ENCODE measurements around the gene SLC2A13.
A peak's percentile ranks its signal among the peaks of the same experiment; 100 is the strongest.
"Not testable (repeated sequence)": the region's sequence is repeated elsewhere in the genome, so short reads cannot be mapped to it uniquely, and the experiment has no call there.

The SLC2A13 gene

GRCh38 chr12:39830852-39831520 is 274.9 kb downstream of the SLC2A13 start:
- Histone ChIP-seq H3K9me3 (ENCODE audit: control insufficient read depth, low read length) (no peaks in the 10 kb centered on the region), H3K9ac (ENCODE audit: low read length) (no peak overlapping the region), H3K4me1 (ENCODE audit: control insufficient read depth, insufficient read depth, low read length) (peaks cover 4% of the 10 kb centered on the region), H3K27me3 (replicated peaks; ENCODE audit: control insufficient read depth, insufficient read depth, low read length) (no peaks in the 10 kb centered on the region), H3K36me3 (ENCODE audit: control insufficient read depth, insufficient read depth, low read length, severe bottlenecking) (no peaks in the 10 kb centered on the region), H3K4me3 (ENCODE audit: low read length) (no peak overlapping the region)
- DNase-seq (ENCODE audit: low read depth) = peak; percentile 31

- Histone ChIP-seq H3K4me3 (ENCODE audit: low read length) (no peak overlapping the region), H3K9ac (ENCODE audit: low read length) (no peak overlapping the region), H3K4me1 (ENCODE audit: control insufficient read depth, insufficient read depth, low read length) (peaks cover 7% of the 10 kb centered on the region), H3K27me3 (replicated peaks; ENCODE audit: control insufficient read depth, insufficient read depth, low read length) (no peaks in the 10 kb centered on the region), H3K36me3 (ENCODE audit: control insufficient read depth, insufficient read depth, low read length, severe bottlenecking) (no peaks in the 10 kb centered on the region), H3K9me3 (ENCODE audit: control insufficient read depth, low read length) (no peaks in the 10 kb centered on the region)
- DNase-seq (ENCODE audit: low read depth) = no peak
These were observed 275.7 kb downstream of the SLC2A13 start for GRCh38 chr12:39830171-39830570.

- H3K4me1 ChIP-seq (ENCODE audit: control insufficient read depth, insufficient read depth, low read length) = peaks cover 13% of the 10 kb centered on the region
- peak; percentile 46 for DNase-seq (ENCODE audit: low read depth)
- H3K9ac ChIP-seq (ENCODE audit: low read length) = peak overlapping the region; percentile 23
- no peaks in the 10 kb centered on the region for H3K27me3 ChIP-seq (replicated peaks; ENCODE audit: control insufficient read depth, insufficient read depth, low read length)
- no peaks in the 10 kb centered on the region for H3K36me3 ChIP-seq (ENCODE audit: control insufficient read depth, insufficient read depth, low read length, severe bottlenecking)
- H3K4me3 ChIP-seq (ENCODE audit: low read length) = peak overlapping the region; percentile 9
- no peaks in the 10 kb centered on the region for H3K9me3 ChIP-seq (ENCODE audit: control insufficient read depth, low read length)
These were observed 281.2 kb downstream of the SLC2A13 start for GRCh38 chr12:39824505-39825212.

GRCh38 chr12:39816671-39817185 is 289.2 kb downstream of the SLC2A13 start:
- peaks cover 18% of the 10 kb centered on the region for H3K4me1 ChIP-seq (ENCODE audit: control insufficient read depth, insufficient read depth, low read length)
- no peak overlapping the region for H3K4me3 ChIP-seq (ENCODE audit: low read length)
- no peak for DNase-seq (ENCODE audit: low read depth)
- no peaks in the 10 kb centered on the region for H3K27me3 ChIP-seq (replicated peaks; ENCODE audit: control insufficient read depth, insufficient read depth, low read length)
- H3K36me3 ChIP-seq (ENCODE audit: control insufficient read depth, insufficient read depth, low read length, severe bottlenecking) = no peaks in the 10 kb centered on the region
- H3K9me3 ChIP-seq (ENCODE audit: control insufficient read depth, low read length) = no peaks in the 10 kb centered on the region
- H3K9ac ChIP-seq (ENCODE audit: low read length) = no peak overlapping the region

GRCh38 chr12:39815746-39816145 is 290.1 kb downstream of the SLC2A13 start:
- H3K4me1 ChIP-seq (ENCODE audit: control insufficient read depth, insufficient read depth, low read length) = peaks cover 18% of the 10 kb centered on the region
- no peaks in the 10 kb centered on the region for H3K27me3 ChIP-seq (replicated peaks; ENCODE audit: control insufficient read depth, insufficient read depth, low read length)
- H3K36me3 ChIP-seq (ENCODE audit: control insufficient read depth, insufficient read depth, low read length, severe bottlenecking) = no peaks in the 10 kb centered on the region

GRCh38 chr12:39814626-39815025 is 291.3 kb downstream of the SLC2A13 start:
- Histone ChIP-seq H3K4me3 (ENCODE audit: low read length) (no peak overlapping the region), H3K4me1 (ENCODE audit: control insufficient read depth, insufficient read depth, low read length) (peaks cover 18% of the 10 kb centered on the region), H3K36me3 (ENCODE audit: control insufficient read depth, insufficient read depth, low read length, severe bottlenecking) (no peaks in the 10 kb centered on the region), H3K9me3 (ENCODE audit: control insufficient read depth, low read length) (peaks cover 7% of the 10 kb centered on the region), H3K9ac (ENCODE audit: low read length) (no peak overlapping the region), H3K27me3 (replicated peaks; ENCODE audit: control insufficient read depth, insufficient read depth, low read length) (no peaks in the 10 kb centered on the region)
- no peak for DNase-seq (ENCODE audit: low read depth)

More at GRCh38 chr12:39815746-39816145, 290.1 kb downstream of the SLC2A13 start:
- Histone ChIP-seq H3K9me3 (ENCODE audit: control insufficient read depth, low read length) (no peaks in the 10 kb centered on the region), H3K4me3 (ENCODE audit: low read length) (no peak overlapping the region), H3K9ac (ENCODE audit: low read length) (no peak overlapping the region)
- DNase-seq (ENCODE audit: low read depth) = no peak

- H3K9ac ChIP-seq (ENCODE audit: low read length) = peak overlapping the region; percentile 41
- H3K27me3 ChIP-seq (replicated peaks; ENCODE audit: control insufficient read depth, insufficient read depth, low read length) = no peaks in the 10 kb centered on the region
- peaks cover 18% of the 10 kb centered on the region for H3K4me1 ChIP-seq (ENCODE audit: control insufficient read depth, insufficient read depth, low read length)
- H3K4me3 ChIP-seq (ENCODE audit: low read length) = peak overlapping the region; percentile 50
- no peaks in the 10 kb centered on the region for H3K36me3 ChIP-seq (ENCODE audit: control insufficient read depth, insufficient read depth, low read length, severe bottlenecking)
- peaks cover 7% of the 10 kb centered on the region for H3K9me3 ChIP-seq (ENCODE audit: control insufficient read depth, low read length)
- peak; percentile 64 for DNase-seq (ENCODE audit: low read depth)
These were observed 292.1 kb downstream of the SLC2A13 start for GRCh38 chr12:39813776-39814175.

- not testable (repeated sequence) for H3K36me3 ChIP-seq (ENCODE audit: control insufficient read depth, insufficient read depth, low read length, severe bottlenecking); H3K9ac ChIP-seq (ENCODE audit: low read length); DNase-seq (ENCODE audit: low read depth); H3K9me3 ChIP-seq (ENCODE audit: control insufficient read depth, low read length); H3K27me3 ChIP-seq (replicated peaks; ENCODE audit: control insufficient read depth, insufficient read depth, low read length); H3K4me3 ChIP-seq (ENCODE audit: low read length)
- peaks cover 18% of the 10 kb centered on the region for H3K4me1 ChIP-seq (ENCODE audit: control insufficient read depth, insufficient read depth, low read length)
These were observed 293.4 kb downstream of the SLC2A13 start for GRCh38 chr12:39812456-39812855.

- no peak for DNase-seq (ENCODE audit: low read depth)
- peaks cover 7% of the 10 kb centered on the region for H3K9me3 ChIP-seq (ENCODE audit: control insufficient read depth, low read length)
- H3K36me3 ChIP-seq (ENCODE audit: control insufficient read depth, insufficient read depth, low read length, severe bottlenecking) = no peaks in the 10 kb centered on the region
- H3K27me3 ChIP-seq (replicated peaks; ENCODE audit: control insufficient read depth, insufficient read depth, low read length) = no peaks in the 10 kb centered on the region
- no peak overlapping the region for H3K9ac ChIP-seq (ENCODE audit: low read length)
- no peak overlapping the region for H3K4me3 ChIP-seq (ENCODE audit: low read length)
- H3K4me1 ChIP-seq (ENCODE audit: control insufficient read depth, insufficient read depth, low read length) = peaks cover 2% of the 10 kb centered on the region
These were observed 298.8 kb downstream of the SLC2A13 start for GRCh38 chr12:39807043-39807442.

- Histone ChIP-seq H3K36me3 (ENCODE audit: control insufficient read depth, insufficient read depth, low read length, severe bottlenecking) (no peaks in the 10 kb centered on the region), H3K9ac (ENCODE audit: low read length) (no peak overlapping the region)
These were observed 300.2 kb downstream of the SLC2A13 start for GRCh38 chr12:39805651-39806050.

GRCh38 chr12:39804898-39805297 is 301.0 kb downstream of the SLC2A13 start:
- Histone ChIP-seq H3K27me3 (replicated peaks; ENCODE audit: control insufficient read depth, insufficient read depth, low read length) (no peaks in the 10 kb centered on the region), H3K4me3 (ENCODE audit: low read length) (no peak overlapping the region), H3K4me1 (ENCODE audit: control insufficient read depth, insufficient read depth, low read length) (peaks cover 2% of the 10 kb centered on the region), H3K36me3 (ENCODE audit: control insufficient read depth, insufficient read depth, low read length, severe bottlenecking) (no peaks in the 10 kb centered on the region), H3K9ac (ENCODE audit: low read length) (no peak overlapping the region), H3K9me3 (ENCODE audit: control insufficient read depth, low read length) (no peaks in the 10 kb centered on the region)
- DNase-seq (ENCODE audit: low read depth) = no peak

More at GRCh38 chr12:39805651-39806050, 300.2 kb downstream of the SLC2A13 start:
- H3K27me3 ChIP-seq (replicated peaks; ENCODE audit: control insufficient read depth, insufficient read depth, low read length) = no peaks in the 10 kb centered on the region
- no peak overlapping the region for H3K4me3 ChIP-seq (ENCODE audit: low read length)
- peaks cover 2% of the 10 kb centered on the region for H3K4me1 ChIP-seq (ENCODE audit: control insufficient read depth, insufficient read depth, low read length)
- DNase-seq (ENCODE audit: low read depth) = no peak
- H3K9me3 ChIP-seq (ENCODE audit: control insufficient read depth, low read length) = peaks cover 7% of the 10 kb centered on the region
